B cell (primary cell): ENCODE measurements around the gene TMEM82.
"Not testable (repeated sequence)": the region's sequence is repeated elsewhere in the genome, so short reads cannot be mapped to it uniquely, and the experiment has no call there.

ENCODE experiments used
- CTCF ChIP-seq: fragments of 200-600 bp; IDR thresholded peaks from one replicate; pipeline ENCODE4 v1.8.0; 2022; ENCODE audit warnings: antibody characterized with exemption, mild to moderate bottlenecking
- EZH2 ChIP-seq: IDR thresholded peaks from 2 replicates; pipeline ENCODE4 v1.6.1; 2012; ENCODE audit warnings: borderline replicate concordance, low read depth, mild to moderate bottlenecking, moderate library complexity, low read length; ENCODE audit not compliant: insufficient read depth, poor library complexity, severe bottlenecking

DNA sequence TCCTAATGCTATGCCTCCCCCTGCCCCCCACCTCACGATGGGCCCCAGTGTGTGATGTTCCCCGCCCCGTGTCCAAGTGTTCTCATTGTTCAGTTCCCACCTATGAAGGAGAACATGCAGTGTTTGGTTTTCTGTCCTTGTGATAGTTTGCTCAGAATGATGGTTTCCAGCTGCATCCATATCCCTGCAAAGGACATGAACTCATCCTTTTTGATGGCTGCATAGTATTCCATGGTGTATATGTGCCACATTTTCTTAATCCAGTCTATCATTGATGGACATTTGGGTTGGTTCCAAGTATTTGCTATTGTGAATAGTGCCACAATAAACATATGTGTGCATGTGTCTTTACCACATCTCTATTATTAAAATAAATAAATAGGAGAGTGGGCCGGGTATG is 43.0 kb upstream of the TMEM82 start:
- not testable (repeated sequence) for TF ChIP-seq EZH2, CTCF
